MM.1S (cell line): ENCODE measurements around the gene UTS2R.
A peak's percentile ranks its signal among the peaks of the same experiment; 100 is the strongest.

Experiments used
- DNase-seq: peaks from one replicate; pipeline ENCODE4 v3.0.0-alpha.2; 2015
- H2AFZ ChIP-seq: fragments of 300-600 bp; sonication (generic); 2 replicates; pipeline ENCODE4 v1.6.0; 2016; ENCODE audit warnings: antibody characterized with exemption, low read length
- H3F3A ChIP-seq: fragments of 300-600 bp; sonication (generic); 2 replicates; pipeline ENCODE4 v1.6.1; 2016; ENCODE audit warnings: mild to moderate bottlenecking, antibody characterized with exemption, low read length, moderate library complexity, mixed read lengths; ENCODE audit not compliant: insufficient read depth
- H3K27ac ChIP-seq: fragments of 300-600 bp; sonication (generic); 2 replicates; pipeline ENCODE4 v1.5.1; 2016; ENCODE audit warnings: mild to moderate bottlenecking, low read length
- H3K27me3 ChIP-seq: fragments of 300-600 bp; sonication (generic); replicated peaks from 2 replicates; pipeline ENCODE4 v1.6.0; 2016; ENCODE audit warnings: low read length; ENCODE audit not compliant: insufficient read depth
- H3K36me3 ChIP-seq: fragments of 300-600 bp; sonication (generic); replicated peaks from 2 replicates; pipeline ENCODE4 v1.6.1; 2016; ENCODE audit warnings: mild to moderate bottlenecking, low read length, mixed read lengths; ENCODE audit not compliant: insufficient read depth
- H3K4me1 ChIP-seq: fragments of 300-600 bp; sonication (generic); 2 replicates; pipeline ENCODE4 v1.6.1; 2016; ENCODE audit warnings: low read length, mixed read lengths
- H3K4me2 ChIP-seq: fragments of 300-600 bp; sonication (generic); 2 replicates; pipeline ENCODE4 v1.6.0; 2016; ENCODE audit warnings: low read depth, low read length
- H3K4me3 ChIP-seq: fragments of 300-600 bp; sonication (generic); 2 replicates; pipeline ENCODE4 v1.5.1; 2016; ENCODE audit warnings: low read length, mixed read lengths
- H3K79me2 ChIP-seq: fragments of 300-600 bp; sonication (generic); 2 replicates; pipeline ENCODE4 v1.6.1; 2016; ENCODE audit warnings: mixed run types, low read length, mixed read lengths
- H3K9ac ChIP-seq: fragments of 300-600 bp; sonication (generic); 2 replicates; pipeline ENCODE4 v1.6.1; 2016; ENCODE audit warnings: low read length, mixed read lengths
- H3K9me2 ChIP-seq: fragments of 300-600 bp; sonication (generic); replicated peaks from 2 replicates; pipeline ENCODE4 v1.6.1; 2016; ENCODE audit warnings: mild to moderate bottlenecking, low read length, mixed read lengths; ENCODE audit not compliant: insufficient read depth
- H3K9me3 ChIP-seq: fragments of 300-600 bp; sonication (generic); replicated peaks from 2 replicates; pipeline ENCODE4 v1.6.1; 2016; ENCODE audit warnings: mild to moderate bottlenecking, low read length, mixed read lengths; ENCODE audit not compliant: insufficient read depth
- H4K20me1 ChIP-seq: fragments of 300-600 bp; sonication (generic); 2 replicates; pipeline ENCODE4 v1.6.1; 2016; ENCODE audit warnings: mild to moderate bottlenecking, low read length, moderate library complexity, mixed read lengths; ENCODE audit not compliant: insufficient read depth
- CTCF ChIP-seq: fragments of 300-600 bp; sonication (generic); IDR thresholded peaks from 2 replicates; pipeline ENCODE4 v1.5.1; 2016; ENCODE audit warnings: antibody characterized with exemption, low read length, mixed read lengths
- EZH2 ChIP-seq: fragments of 300-600 bp; sonication (generic); optimal IDR thresholded peaks from 2 replicates; pipeline ENCODE3; 2017; ENCODE audit warnings: low read depth, mild to moderate bottlenecking, antibody characterized with exemption, low read length, mixed read lengths
- EZH2phosphoT487 ChIP-seq: fragments of 300-600 bp; sonication (generic); IDR thresholded peaks from 2 replicates; pipeline ENCODE4 v1.6.1; 2018; ENCODE audit warnings: antibody characterized with exemption, low read length

The UTS2R gene

DNA sequence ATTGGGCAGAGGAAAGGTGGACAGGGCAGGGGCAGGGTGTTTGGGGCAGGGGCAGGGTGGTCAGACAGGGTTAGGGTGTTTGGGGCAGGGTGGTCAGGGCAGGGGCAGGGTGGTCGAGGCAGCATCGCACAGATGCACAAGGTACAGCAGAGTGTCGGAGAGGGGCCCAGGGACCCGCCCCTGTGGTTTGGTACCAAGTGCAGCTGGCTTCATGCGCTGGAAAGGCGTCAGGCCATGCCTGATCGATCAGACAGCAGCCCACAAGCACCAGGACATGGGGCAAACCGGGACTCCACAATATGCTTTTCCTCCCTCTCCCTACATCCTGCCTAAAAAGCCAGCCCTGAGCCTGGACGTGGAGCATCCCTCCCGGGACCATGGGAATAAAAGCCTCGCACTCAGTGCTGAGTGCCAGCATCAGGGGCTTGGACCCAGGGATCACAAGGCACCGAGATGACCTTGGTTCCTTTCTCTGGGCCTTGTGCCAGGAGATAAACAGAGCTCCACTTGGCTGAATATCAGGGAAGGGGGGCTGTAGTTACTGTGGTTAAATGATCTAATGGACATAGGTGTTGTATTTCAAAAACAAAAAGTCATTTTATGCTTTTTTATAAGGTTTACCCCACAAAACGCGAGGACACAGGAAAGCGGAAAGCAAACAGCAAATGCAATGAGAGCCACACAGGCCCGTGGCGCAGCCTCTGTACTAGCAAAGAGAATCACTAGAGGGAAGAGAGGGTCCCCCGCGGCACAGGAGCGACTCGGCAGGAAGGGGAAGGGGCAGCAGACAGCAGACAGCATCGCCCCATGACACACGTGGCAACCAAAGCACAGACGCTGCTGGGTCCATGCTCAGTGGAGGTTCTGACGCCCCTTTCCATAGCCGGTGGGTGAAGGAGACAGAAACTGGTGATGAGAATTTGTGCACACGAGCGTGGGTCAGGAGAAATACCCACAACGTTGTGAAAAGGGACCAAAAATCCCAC, 41.3 kb downstream of the UTS2R start:
- Histone ChIP-seq H3K9ac (no peak overlapping the region), H3K4me3 (no peak overlapping the region), H3K9me2 (no peaks in the 10 kb centered on the region), H3K36me3 (no peaks in the 10 kb centered on the region), H3K79me2 (peaks cover 54% of the 10 kb centered on the region), H2AFZ (no peak overlapping the region), H3K27ac (no peak overlapping the region), H3K9me3 (no peaks in the 10 kb centered on the region), H3K27me3 (no peaks in the 10 kb centered on the region), H3K4me1 (no peaks in the 10 kb centered on the region), H3F3A (no peaks in the 10 kb centered on the region), H4K20me1 (no peaks in the 10 kb centered on the region; the same call in 1 of the 2 replicates), H3K4me2 (no peak overlapping the region)
- TF ChIP-seq CTCF = no peak
- no peak for TF ChIP-seq EZH2
- DNase-seq = no peak

GRCh38 chr17:82414548-82415281, 43.1 kb downstream of the UTS2R start:
- TF ChIP-seq CTCF (peak; percentile 65), EZH2phosphoT487 (no peak), EZH2 (no peak)
- Histone ChIP-seq H3K4me2 (peak overlapping the region; percentile 0; the same call in 1 of the 2 replicates), H4K20me1 (no peaks in the 10 kb centered on the region; the same call in 1 of the 2 replicates), H3K9me3 (no peaks in the 10 kb centered on the region), H2AFZ (no peak overlapping the region), H3K9me2 (no peaks in the 10 kb centered on the region), H3K4me3 (no peak overlapping the region), H3F3A (peaks cover 11% of the 10 kb centered on the region), H3K36me3 (no peaks in the 10 kb centered on the region), H3K79me2 (peaks cover 60% of the 10 kb centered on the region), H3K4me1 (no peaks in the 10 kb centered on the region; the same call in 1 of the 2 replicates), H3K27ac (no peak overlapping the region), H3K27me3 (no peaks in the 10 kb centered on the region), H3K9ac (no peak overlapping the region)
- peak; percentile 62 for DNase-seq

GRCh38 chr17:82415336-82415735, 43.8 kb downstream of the UTS2R start:
- H3F3A ChIP-seq = peaks cover 13% of the 10 kb centered on the region
- TF ChIP-seq CTCF = no peak
- TF ChIP-seq EZH2phosphoT487 = no peak
- TF ChIP-seq EZH2 = no peak
- no peak overlapping the region for H3K9ac ChIP-seq
- no peaks in the 10 kb centered on the region; the same call in 1 of the 2 replicates for H4K20me1 ChIP-seq
- DNase-seq = no peak
- no peak overlapping the region for H3K27ac ChIP-seq
- H3K4me1 ChIP-seq = no peaks in the 10 kb centered on the region; the same call in 1 of the 2 replicates
- H3K27me3 ChIP-seq = no peaks in the 10 kb centered on the region
- H3K9me3 ChIP-seq = no peaks in the 10 kb centered on the region
- peaks cover 60% of the 10 kb centered on the region for H3K79me2 ChIP-seq
- no peak overlapping the region for H3K4me2 ChIP-seq
- H3K36me3 ChIP-seq = no peaks in the 10 kb centered on the region
- H3K9me2 ChIP-seq = no peaks in the 10 kb centered on the region
- no peak overlapping the region for H2AFZ ChIP-seq
- no peak overlapping the region for H3K4me3 ChIP-seq
